Neural progenitor cell (in vitro differentiated cells): Measurements from ENCODE around the gene LMF2. TPM values are rescaled to one million over a fixed set of nuclear protein-coding genes. Genes with fewer than 3 reads are reported as not detected.

ENCODE experiments used
- DNase-seq: peaks from one replicate; pipeline ENCODE4 v3.0.0-alpha.2; 2016; ENCODE audit warnings: low spot score
- H2AFZ ChIP-seq: fragments of 200-600 bp; sonication (generic); replicated peaks from 2 replicates; pipeline ENCODE4 v1.6.1; 2016; ENCODE audit warnings: antibody characterized with exemption
- H3F3A ChIP-seq: fragments of 200-600 bp; sonication (generic); 2 replicates; pipeline ENCODE4 v1.6.1; 2016; ENCODE audit warnings: antibody characterized with exemption, low read depth
- H3K27ac ChIP-seq: fragments of 200-600 bp; sonication (generic); 2 replicates; pipeline ENCODE4 v1.5.1; 2016; ENCODE audit warnings: mild to moderate bottlenecking
- H3K27me3 ChIP-seq: fragments of 200-600 bp; sonication (generic); 2 replicates; pipeline ENCODE4 v1.6.1; 2016; ENCODE audit warnings: mild to moderate bottlenecking, moderate library complexity
- H3K36me3 ChIP-seq: fragments of 200-600 bp; sonication (generic); 2 replicates; pipeline ENCODE4 v1.5.1; 2016
- H3K4me1 ChIP-seq: fragments of 200-600 bp; sonication (generic); 2 replicates; pipeline ENCODE4 v1.6.1; 2016; ENCODE audit warnings: mixed run types
- H3K4me2 ChIP-seq: fragments of 200-600 bp; sonication (generic); 2 replicates; pipeline ENCODE4 v1.6.1; 2016
- H3K4me3 ChIP-seq: fragments of 200-600 bp; sonication (generic); 2 replicates; pipeline ENCODE4 v1.5.1; 2016
- H3K79me2 ChIP-seq: fragments of 200-600 bp; sonication (generic); 2 replicates; pipeline ENCODE4 v1.6.1; 2016; ENCODE audit warnings: low read depth
- H3K9ac ChIP-seq: fragments of 200-600 bp; sonication (generic); 2 replicates; pipeline ENCODE4 v1.6.1; 2016
- H3K9me3 ChIP-seq: fragments of 200-600 bp; sonication (generic); 2 replicates; pipeline ENCODE4 v1.5.1; 2016; ENCODE audit warnings: low read depth
- H4K20me1 ChIP-seq: fragments of 200-600 bp; sonication (generic); 2 replicates; pipeline ENCODE4 v1.6.1; 2016; ENCODE audit warnings: low read depth
- H3K27ac Mint-ChIP-seq: 3 replicates; pipeline ENCODE4 v1.8.0; 2021; ENCODE audit warnings: mixed read lengths
- H3K27me3 Mint-ChIP-seq: 2 replicates; pipeline ENCODE4 v1.8.0; 2022; ENCODE audit warnings: low read depth, mild to moderate bottlenecking, inconsistent platforms, moderate library complexity, mixed read lengths; ENCODE audit not compliant: insufficient read depth
- H3K36me3 Mint-ChIP-seq: 3 replicates; pipeline ENCODE4 v1.8.0; 2021; ENCODE audit warnings: mixed read lengths
- H3K4me1 Mint-ChIP-seq: 3 replicates; pipeline ENCODE4 v1.8.0; 2021; ENCODE audit warnings: mixed read lengths
- H3K4me3 Mint-ChIP-seq: 3 replicates; pipeline ENCODE4 v1.8.0; 2021; ENCODE audit warnings: mild to moderate bottlenecking, moderate library complexity, mixed read lengths
- H3K9me3 Mint-ChIP-seq: 3 replicates; pipeline ENCODE4 v1.8.0; 2020; ENCODE audit warnings: mixed read lengths
- EZH2 ChIP-seq: fragments of 200-600 bp; sonication (generic); IDR thresholded peaks from 2 replicates; pipeline ENCODE4 v1.6.1; 2017; ENCODE audit warnings: antibody characterized with exemption, mild to moderate bottlenecking, moderate library complexity
- EZH2phosphoT487 ChIP-seq: fragments of 200-600 bp; sonication (generic); IDR thresholded peaks from 2 replicates; pipeline ENCODE4 v1.6.1; 2017; ENCODE audit warnings: antibody characterized with exemption
- total RNA-seq: library from RNA; depleted of rRNA; stranded (reverse); fragments of >200 nt; gene quantifications from 2 replicates; pipeline ENCODE4 v1.2.3, GENCODE V29; 2015; ENCODE audit warnings: low replicate concordance
- TF ChIP-seq, protein P1 (sequence below): fragments of 200-600 bp; sonication (generic); IDR thresholded peaks from 2 replicates; pipeline ENCODE4 v1.5.1; 2017; ENCODE audit warnings: antibody characterized with exemption, mild to moderate bottlenecking

Gene LMF2
- total RNA-seq, 1 donor from 2014 or later, result 7.1 TPM

DNA sequence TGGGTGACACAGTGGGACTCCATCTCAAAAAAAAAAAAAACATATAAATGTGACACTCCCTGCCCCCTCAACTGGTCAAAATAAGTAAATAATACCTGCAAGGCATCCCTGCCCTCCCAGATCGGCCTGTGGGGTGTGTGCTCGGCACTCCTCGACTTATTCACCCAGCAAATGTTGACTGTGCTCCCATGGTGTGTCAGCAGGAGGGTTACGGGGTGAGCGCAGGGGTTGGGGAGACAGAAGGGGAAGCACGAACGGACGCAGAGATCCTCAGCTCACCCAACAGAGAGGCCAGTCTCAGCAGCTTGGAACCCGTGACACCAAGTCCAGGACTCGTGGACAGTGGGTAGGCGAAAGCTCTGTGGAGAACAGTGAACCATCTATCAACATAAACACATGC, 27.8 kb downstream of the LMF2 start:
- no peak overlapping the region for H3K4me3 ChIP-seq
- no peak overlapping the region for H3K4me2 ChIP-seq
- no peak overlapping the region for H3K9ac ChIP-seq
- no peak overlapping the region for H2AFZ ChIP-seq
- DNase-seq, result no peak
- H3K27ac ChIP-seq, result no peak overlapping the region
- H3F3A ChIP-seq, result peaks cover 3% of the 10 kb centered on the region
- peaks cover 2% of the 10 kb centered on the region for H3K9me3 Mint-ChIP-seq
- no peaks in the 10 kb centered on the region for H3K36me3 ChIP-seq
- peak overlapping the region; percentile 53 for H3K4me3 Mint-ChIP-seq
- no peaks in the 10 kb centered on the region for H3K36me3 Mint-ChIP-seq
- peaks cover 45% of the 10 kb centered on the region for H3K27me3 Mint-ChIP-seq
- peak overlapping the region; percentile 50 for H3K27ac Mint-ChIP-seq
- H3K27me3 ChIP-seq, result peaks cover 37% of the 10 kb centered on the region
- H3K4me1 ChIP-seq, result peaks cover 3% of the 10 kb centered on the region
- H3K9me3 ChIP-seq, result no peaks in the 10 kb centered on the region
- no peaks in the 10 kb centered on the region for H3K79me2 ChIP-seq
- peaks cover 6% of the 10 kb centered on the region for H3K4me1 Mint-ChIP-seq
- TF ChIP-seq EZH2phosphoT487 (no peak), EZH2 (no peak)
- TF ChIP-seq, protein P1, sequence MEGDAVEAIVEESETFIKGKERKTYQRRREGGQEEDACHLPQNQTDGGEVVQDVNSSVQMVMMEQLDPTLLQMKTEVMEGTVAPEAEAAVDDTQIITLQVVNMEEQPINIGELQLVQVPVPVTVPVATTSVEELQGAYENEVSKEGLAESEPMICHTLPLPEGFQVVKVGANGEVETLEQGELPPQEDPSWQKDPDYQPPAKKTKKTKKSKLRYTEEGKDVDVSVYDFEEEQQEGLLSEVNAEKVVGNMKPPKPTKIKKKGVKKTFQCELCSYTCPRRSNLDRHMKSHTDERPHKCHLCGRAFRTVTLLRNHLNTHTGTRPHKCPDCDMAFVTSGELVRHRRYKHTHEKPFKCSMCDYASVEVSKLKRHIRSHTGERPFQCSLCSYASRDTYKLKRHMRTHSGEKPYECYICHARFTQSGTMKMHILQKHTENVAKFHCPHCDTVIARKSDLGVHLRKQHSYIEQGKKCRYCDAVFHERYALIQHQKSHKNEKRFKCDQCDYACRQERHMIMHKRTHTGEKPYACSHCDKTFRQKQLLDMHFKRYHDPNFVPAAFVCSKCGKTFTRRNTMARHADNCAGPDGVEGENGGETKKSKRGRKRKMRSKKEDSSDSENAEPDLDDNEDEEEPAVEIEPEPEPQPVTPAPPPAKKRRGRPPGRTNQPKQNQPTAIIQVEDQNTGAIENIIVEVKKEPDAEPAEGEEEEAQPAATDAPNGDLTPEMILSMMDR, result no peak
- H4K20me1 ChIP-seq, result no peaks in the 10 kb centered on the region

DNA sequence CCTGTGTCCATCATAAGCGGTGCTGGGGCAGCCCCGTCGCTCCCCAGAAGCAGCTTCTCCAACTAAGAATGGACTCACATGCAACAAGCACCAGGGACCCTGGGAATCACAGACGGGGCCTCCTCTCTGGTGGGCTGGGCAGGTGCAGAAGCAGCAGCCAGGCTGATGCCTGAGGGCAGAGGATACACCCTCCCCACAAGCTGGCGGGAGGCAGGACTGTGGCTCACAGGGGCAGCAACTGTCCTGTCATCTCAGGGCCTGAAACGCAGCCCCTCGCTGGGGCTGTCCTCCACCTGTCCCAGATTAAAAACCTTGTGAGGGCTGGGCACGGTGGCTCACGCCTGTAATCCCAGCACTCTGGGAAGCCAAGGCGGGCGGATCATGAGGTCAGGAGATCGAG, 29.6 kb downstream of the LMF2 start:
- Histone ChIP-seq H3K9ac (no peak overlapping the region), H4K20me1 (peaks cover 17% of the 10 kb centered on the region), H3K27ac (no peak overlapping the region), H3K79me2 (peaks cover 17% of the 10 kb centered on the region), H3F3A (peaks cover 3% of the 10 kb centered on the region), H3K36me3 (no peaks in the 10 kb centered on the region), H2AFZ (no peak overlapping the region), H3K4me2 (no peak overlapping the region), H3K27me3 (peaks cover 37% of the 10 kb centered on the region), H3K9me3 (no peaks in the 10 kb centered on the region), H3K4me3 (no peak overlapping the region), H3K4me1 (peaks cover 11% of the 10 kb centered on the region)
- no peak for DNase-seq
- Mint-ChIP-seq H3K9me3 (peaks cover 2% of the 10 kb centered on the region), H3K27ac (no peak overlapping the region), H3K4me3 (no peak overlapping the region), H3K36me3 (no peaks in the 10 kb centered on the region), H3K4me1 (peaks cover 19% of the 10 kb centered on the region), H3K27me3 (peaks cover 40% of the 10 kb centered on the region)
- TF ChIP-seq, protein P1, result no peak
- TF ChIP-seq EZH2, result no peak
- TF ChIP-seq EZH2phosphoT487, result no peak

DNA sequence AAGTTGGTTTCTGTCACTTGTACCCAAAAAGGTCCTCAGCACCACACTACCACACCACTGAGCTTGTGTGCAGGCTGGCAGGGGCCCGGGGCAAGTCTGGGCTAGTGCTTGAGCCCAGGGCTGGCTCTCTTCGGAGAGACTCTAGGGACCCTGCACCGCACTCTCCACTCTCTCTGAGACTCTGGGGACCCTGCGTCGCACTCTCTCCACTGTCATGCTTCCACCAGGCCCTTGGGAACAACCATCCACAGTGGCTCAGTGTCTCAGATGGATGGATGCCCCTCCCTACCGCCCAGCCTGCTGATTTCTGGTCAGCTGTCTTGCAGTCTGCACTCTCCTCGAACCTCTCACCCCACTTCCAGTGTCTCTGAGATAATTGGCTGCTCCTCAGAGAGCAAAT, 30.6 kb downstream of the LMF2 start:
- peak overlapping the region; percentile 83 for H3K4me3 Mint-ChIP-seq
- Histone ChIP-seq H3K9me3 (no peaks in the 10 kb centered on the region), H3K4me1 (peaks cover 11% of the 10 kb centered on the region), H3K9ac (no peak overlapping the region), H3K36me3 (no peaks in the 10 kb centered on the region), H2AFZ (no peak overlapping the region), H3K27me3 (peaks cover 33% of the 10 kb centered on the region), H3K4me2 (no peak overlapping the region), H3F3A (peaks cover 3% of the 10 kb centered on the region), H3K4me3 (no peak overlapping the region), H3K79me2 (peaks cover 28% of the 10 kb centered on the region), H3K27ac (no peak overlapping the region), H4K20me1 (peaks cover 27% of the 10 kb centered on the region)
- H3K9me3 Mint-ChIP-seq, result peaks cover 2% of the 10 kb centered on the region
- H3K36me3 Mint-ChIP-seq, result no peaks in the 10 kb centered on the region
- no peak overlapping the region for H3K27ac Mint-ChIP-seq
- H3K4me1 Mint-ChIP-seq, result peaks cover 20% of the 10 kb centered on the region
- no peak for TF ChIP-seq EZH2phosphoT487
- TF ChIP-seq EZH2, result no peak
- TF ChIP-seq, protein P1, result no peak
- DNase-seq, result no peak
- H3K27me3 Mint-ChIP-seq, result peaks cover 39% of the 10 kb centered on the region
